ENCODE results near the gene KRTAP1-1. TPM values are rescaled to one million over a fixed set of nuclear protein-coding genes. Genes with fewer than 3 reads are reported as not detected.

The KRTAP1-1 gene
- total and polyA plus RNA-seq, 2 of the 8 experiments (the other 6 are each of a cell fraction or from before 2014, with no cell fraction given) = not detected

DNA sequence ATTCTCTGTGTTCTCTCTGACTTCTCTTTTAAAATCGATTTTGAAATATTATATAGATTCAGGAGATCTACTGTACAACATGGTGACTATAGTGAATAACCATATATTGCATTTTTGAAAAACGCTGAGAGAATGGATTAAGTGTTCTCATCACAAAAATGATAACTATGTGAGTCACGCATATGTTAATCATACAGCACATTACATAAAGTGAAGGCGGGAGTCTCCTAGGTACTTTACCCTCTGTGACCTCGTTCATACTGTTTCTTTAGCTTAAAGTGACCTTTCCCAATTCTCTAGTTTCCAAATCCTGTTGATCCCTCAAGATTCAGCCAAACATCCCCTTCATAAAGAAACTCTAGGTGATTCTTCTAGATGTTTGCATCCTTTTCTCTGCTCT, 38.4 kb downstream of the KRTAP1-1 start:
- Histone ChIP-seq H3K27me3 (replicated peaks in 1 of 4; ENCODE audit: control insufficient read depth in 3 of 4, extremely low read depth in 1 of 4, insufficient read depth in 3 of 4, low read length in 3 of 4) (no peaks in the 10 kb centered on the region), H2BK5ac (ENCODE audit: low read depth, low read length) (no peak overlapping the region), H3K4me2 (ENCODE audit: insufficient read depth in 1 of 2, low read depth in 2 of 2, low read length in 2 of 2) (no peak overlapping the region), H4K91ac (replicated peaks; ENCODE audit: insufficient read length, low read length) (no peak overlapping the region), H3K9me3 (ENCODE audit: insufficient read depth in 2 of 2, low read depth in 1 of 2, low read length in 1 of 2) (no peaks in the 10 kb centered on the region), H2BK15ac (ENCODE audit: low read length) (no peak overlapping the region), H3K23ac (ENCODE audit: insufficient read length) (no peak overlapping the region), H3K36me3 (ENCODE audit: control insufficient read depth in 2 of 4, insufficient read depth in 4 of 4, low read length in 3 of 4) (no peaks in the 10 kb centered on the region), H2AK5ac (ENCODE audit: low read depth, low read length) (no peak overlapping the region), H3K9ac (replicated peaks in 1 of 4; ENCODE audit: extremely low read depth in 1 of 4, low read depth in 3 of 4, low read length in 3 of 4) (no peak overlapping the region), H2BK120ac (replicated peaks; ENCODE audit: low read depth, low read length) (no peak overlapping the region), H3K4me1 (replicated peaks in 1 of 4; ENCODE audit: control insufficient read depth in 3 of 4, insufficient read depth in 4 of 4, low read length in 3 of 4) (no peaks in the 10 kb centered on the region), H4K20me1 (replicated peaks in 1 of 2; ENCODE audit: control insufficient read depth in 1 of 2, insufficient read depth in 2 of 2, low read length in 2 of 2) (no peaks in the 10 kb centered on the region), H2BK12ac (ENCODE audit: low read depth, low read length) (no peak overlapping the region), H3K27ac (ENCODE audit: low read depth, low read length) (no peak overlapping the region), H3K18ac (ENCODE audit: extremely low read depth, low read length) (no peak overlapping the region), H3K56ac (replicated peaks; ENCODE audit: insufficient read length, low read depth, low read length) (no peak overlapping the region), H2BK20ac (ENCODE audit: low read length) (no peak overlapping the region), H3K4ac (replicated peaks; ENCODE audit: insufficient read length, low read depth, low read length) (no peak overlapping the region), H4K5ac (ENCODE audit: insufficient read length, low read depth, low read length) (no peak overlapping the region), H4K8ac (ENCODE audit: extremely low read depth, insufficient read depth, low read length) (no peak overlapping the region), H3K23me2 (ENCODE audit: low read depth, low read length) (no peaks in the 10 kb centered on the region), H3K14ac (ENCODE audit: insufficient read length) (no peak overlapping the region), H3K79me1 (ENCODE audit: low read depth, low read length) (no peaks in the 10 kb centered on the region), H3K79me2 (ENCODE audit: control insufficient read depth in 1 of 2, insufficient read depth in 2 of 2, low read length in 2 of 2) (no peaks in the 10 kb centered on the region), H2AFZ (ENCODE audit: low read length) (0 out of 2 replicates have a peak overlapping the region, but pooled peaks have one; percentile 68), H3K4me3 (ENCODE audit: extremely low read depth in 1 of 4, insufficient read depth in 2 of 4, low read depth in 3 of 4, low read length in 4 of 4) (no peak overlapping the region)
- no peak for DNase-seq (ENCODE audit: low read depth in 1 of 2, low spot score in 2 of 2)
- TF ChIP-seq POU5F1 (IDR thresholded peaks at IDR 0.05; ENCODE audit: low read depth, low read length) (no peak), CBX8 (IDR thresholded peaks at IDR 0.05; ENCODE audit: borderline replicate concordance, low read depth, low read length) (no peak), BCL11A (IDR thresholded peaks at IDR 0.05; ENCODE audit: low read depth in 2 of 2, low read length in 2 of 2) (no peak), KDM4A (IDR thresholded peaks at IDR 0.05; ENCODE audit: low read depth, low read length, severe bottlenecking) (no peak), SAP30 (IDR thresholded peaks at IDR 0.05; ENCODE audit: insufficient read depth, insufficient replicate concordance, low read length) (no peak), GABPA (IDR thresholded peaks at IDR 0.05; ENCODE audit: borderline replicate concordance, insufficient read depth, low read length) (no peak), SP2 (IDR thresholded peaks at IDR 0.05; ENCODE audit: low read length) (no peak), NRF1 (IDR thresholded peaks at IDR 0.05; ENCODE audit: low read depth, low read length) (no peak), NANOG (IDR thresholded peaks at IDR 0.05; ENCODE audit: insufficient read depth, low read depth, low read length, poor library complexity, severe bottlenecking) (no peak), TAF7 (optimal IDR thresholded peaks at IDR 0.05; ENCODE audit: borderline replicate concordance, low read depth, low read length) (no peak), CHD2 (IDR thresholded peaks at IDR 0.05; ENCODE audit: low read length) (no peak), EZH2 (IDR thresholded peaks at IDR 0.05; ENCODE audit: low read depth, low read length, severe bottlenecking) (no peak), CREB1 (IDR thresholded peaks at IDR 0.05) (no peak)
- no peak for FAIRE-seq
- CTCF ChIA-PET (ENCODE audit: partially characterized antibody) = no interaction called here
- WGBS, 2 experiments (ENCODE audit: extremely low coverage in 1 of 2, insufficient coverage in 1 of 2, insufficient read length in 1 of 2, insufficient replicate concordance in 2 of 2, low coverage in 1 of 2, low lambda C conversion rate in 2 of 2, missing lambda C conversion rate in 1 of 2) = 78% methylated on average over 5 of the region's 5 CpGs; no CpG with 5 or more reads in 1 of the 2 experiments
- POLR2A ChIA-PET (ENCODE audit: partially characterized antibody) = interaction anchor here (1.1 kb wide), 1 partner anchor 15 kb away, joined by 3 read pairs; no protein-coding TSS in a partner anchor

Measured in H1 (cell line).